PC-3 (cell line): ENCODE results near the gene COX6A2. TPM values are rescaled to one million over a fixed set of nuclear protein-coding genes. Genes with fewer than 3 reads are reported as not detected.

Experiments
- ATAC-seq: fragments of 200-7000 bp; cut with Tn5 transposase; 2 replicates; pipeline ENCODE4 v1.9.1; 2020; ENCODE audit warnings: mild to moderate bottlenecking, moderate library complexity
- BruUV-seq: library from RNA; stranded (reverse); fragments of 400-500 nt; replicated peaks from 2 replicates; lab custom pipeline; 2021; lab: Mats Ljungman, UMichigan
- CTCF ChIA-PET: fragments of 300-600 bp; sonication (Branson Sonifier 250); formaldehyde crosslinking; loops from one replicate; lab custom pipeline; 2022; ENCODE audit warnings: antibody characterized with exemption; lab: Charles Lee
- POLR2A ChIA-PET: fragments of 300-600 bp; sonication (Branson Sonifier 250); formaldehyde crosslinking; loops from one replicate; lab custom pipeline; 2022; ENCODE audit warnings: antibody characterized with exemption; ENCODE audit not compliant: unreplicated experiment; lab: Charles Lee
- DNase-seq: peaks from one replicate; pipeline ENCODE4 v3.0.0-alpha.2; 2015
- H2AFZ ChIP-seq: fragments of 300-600 bp; sonication (generic); 2 replicates; pipeline ENCODE4 v1.6.0; 2016; ENCODE audit warnings: antibody characterized with exemption, low read length
- H3F3A ChIP-seq: fragments of 300-600 bp; sonication (generic); one replicate; pipeline ENCODE4 v1.6.0; 2017; ENCODE audit warnings: antibody characterized with exemption, low read length, control low read depth, mild to moderate bottlenecking; ENCODE audit not compliant: unreplicated experiment
- H3K27ac ChIP-seq: fragments of 300-600 bp; sonication (generic); 2 replicates; pipeline ENCODE4 v1.5.1; 2016; ENCODE audit warnings: mild to moderate bottlenecking, low read length
- H3K27me3 ChIP-seq: fragments of 300-600 bp; sonication (generic); 2 replicates; pipeline ENCODE4 v1.6.1; 2016; ENCODE audit warnings: low read length, mixed read lengths
- H3K36me3 ChIP-seq: fragments of 300-600 bp; sonication (generic); 2 replicates; pipeline ENCODE4 v1.6.1; 2016; ENCODE audit warnings: low read depth, mixed run types, low read length, mixed read lengths
- H3K4me1 ChIP-seq: fragments of 300-600 bp; sonication (generic); 2 replicates; pipeline ENCODE4 v1.5.1; 2016; ENCODE audit warnings: low read length; ENCODE audit not compliant: insufficient read depth
- H3K4me2 ChIP-seq: fragments of 300-600 bp; sonication (generic); 2 replicates; pipeline ENCODE4 v1.6.0; 2016; ENCODE audit warnings: low read length
- H3K4me3 ChIP-seq: fragments of 300-600 bp; sonication (generic); 2 replicates; pipeline ENCODE4 v1.5.1; 2016; ENCODE audit warnings: mild to moderate bottlenecking, low read length, mixed read lengths
- H3K79me2 ChIP-seq: fragments of 300-600 bp; sonication (generic); 2 replicates; pipeline ENCODE4 v1.6.1; 2017; ENCODE audit warnings: low read length, mixed read lengths
- H3K9ac ChIP-seq: fragments of 300-600 bp; sonication (generic); 2 replicates; pipeline ENCODE4 v1.6.0; 2016; ENCODE audit warnings: mild to moderate bottlenecking, low read length
- H3K9me2 ChIP-seq: fragments of 300-600 bp; sonication (generic); replicated peaks from 2 replicates; pipeline ENCODE4 v1.6.1; 2016; ENCODE audit warnings: mixed run types, low read length, mixed read lengths
- H3K9me3 ChIP-seq: fragments of 300-600 bp; sonication (generic); 2 replicates; pipeline ENCODE4 v1.6.1; 2016; ENCODE audit warnings: low read length, mixed read lengths
- H4K20me1 ChIP-seq: fragments of 300-600 bp; sonication (generic); 2 replicates; pipeline ENCODE4 v1.6.1; 2016; ENCODE audit warnings: low read length, mixed read lengths
- CTCF ChIP-seq: fragments of 300-600 bp; sonication (generic); conservative IDR thresholded peaks from 2 replicates; pipeline ENCODE4 v1.5.1; 2017; ENCODE audit warnings: antibody characterized with exemption, low read depth, mild to moderate bottlenecking, low read length
- EZH2 ChIP-seq: fragments of 300-600 bp; sonication (generic); IDR thresholded peaks from one replicate; pipeline ENCODE4 v1.6.1; 2017; ENCODE audit warnings: antibody characterized with exemption, mild to moderate bottlenecking, low read length; ENCODE audit not compliant: unreplicated experiment
- EZH2phosphoT487 ChIP-seq: fragments of 300-600 bp; sonication (generic); IDR thresholded peaks from 2 replicates; pipeline ENCODE4 v1.6.1; 2018; ENCODE audit warnings: mild to moderate bottlenecking, antibody characterized with exemption, low read length, borderline replicate concordance
- intact Hi-C: fragments of 100-400 bp; cut with micrococcal nuclease; formaldehyde crosslinking; loops from 2 replicates; pipeline ENCODE4 v1.9.0; 2023
- total RNA-seq: library from RNA; depleted of rRNA; stranded (reverse); fragments of >200 nt; gene quantifications from 2 replicates; pipeline ENCODE4 v1.2.3, GENCODE V29; 2014

The COX6A2 gene
- total RNA-seq, 1 experiment from 2014 or later = not detected

DNA sequence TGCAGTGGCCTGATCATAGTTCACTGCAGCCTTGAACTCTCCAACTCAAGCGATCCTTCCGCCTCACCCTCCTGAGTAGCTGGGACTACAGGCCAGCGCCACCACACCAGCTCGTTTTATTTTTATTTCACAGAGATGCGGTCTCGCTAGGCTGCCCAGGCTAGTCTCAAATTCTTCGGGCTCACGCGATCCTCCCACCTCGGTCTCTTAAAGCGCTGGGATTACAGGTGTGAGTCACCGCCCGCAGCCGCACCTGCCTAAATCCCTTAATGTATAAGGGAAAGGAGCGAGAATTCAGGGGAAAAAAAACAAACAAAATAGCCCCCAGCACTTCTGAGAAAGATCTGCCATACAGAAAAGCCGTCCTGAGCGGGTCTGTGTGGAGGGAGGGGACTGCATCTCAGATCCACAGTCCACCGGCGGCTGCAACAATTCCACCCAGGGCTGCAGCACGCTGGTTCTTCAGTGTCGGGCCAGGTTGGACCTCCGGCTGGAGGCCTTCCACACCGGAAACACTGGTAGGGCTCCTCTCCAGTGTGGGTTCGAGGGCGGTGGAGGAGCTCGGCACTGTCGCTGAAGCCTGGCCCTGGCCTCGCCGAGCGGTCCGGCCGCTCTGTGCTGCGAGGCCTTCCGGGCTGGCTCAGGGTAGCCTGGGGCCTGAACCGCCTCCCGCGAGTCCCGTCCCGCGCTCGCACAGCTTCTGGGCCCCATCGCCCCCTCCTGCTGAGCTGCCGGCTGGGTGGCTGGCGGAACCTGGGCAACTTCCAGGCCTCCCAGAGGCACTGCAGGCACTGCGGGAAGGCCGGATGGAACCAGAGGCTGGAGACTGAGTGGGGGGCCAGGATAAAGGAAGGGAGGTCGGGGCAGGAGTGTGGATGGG, 7.4 kb upstream of the COX6A2 start:
- DNase-seq = no peak
- no peak for ATAC-seq
- CTCF ChIA-PET = no interaction called here
- Histone ChIP-seq H3K36me3 (no peaks in the 10 kb centered on the region), H3K79me2 (no peaks in the 10 kb centered on the region), H3K4me2 (no peak overlapping the region), H3K9me3 (no peaks in the 10 kb centered on the region), H4K20me1 (no peaks in the 10 kb centered on the region), H2AFZ (no peak overlapping the region), H3K27ac (no peak overlapping the region), H3K4me1 (no peaks in the 10 kb centered on the region), H3K27me3 (no peaks in the 10 kb centered on the region), H3K9ac (no peak overlapping the region), H3F3A (no peaks in the 10 kb centered on the region), H3K9me2 (no peaks in the 10 kb centered on the region), H3K4me3 (no peak overlapping the region)
- TF ChIP-seq CTCF (no peak), EZH2phosphoT487 (no peak), EZH2 (no peak)
- intact Hi-C loops = no loop called here
- POLR2A ChIA-PET = no interaction called here
- no TSS peak for BruUV-seq

DNA sequence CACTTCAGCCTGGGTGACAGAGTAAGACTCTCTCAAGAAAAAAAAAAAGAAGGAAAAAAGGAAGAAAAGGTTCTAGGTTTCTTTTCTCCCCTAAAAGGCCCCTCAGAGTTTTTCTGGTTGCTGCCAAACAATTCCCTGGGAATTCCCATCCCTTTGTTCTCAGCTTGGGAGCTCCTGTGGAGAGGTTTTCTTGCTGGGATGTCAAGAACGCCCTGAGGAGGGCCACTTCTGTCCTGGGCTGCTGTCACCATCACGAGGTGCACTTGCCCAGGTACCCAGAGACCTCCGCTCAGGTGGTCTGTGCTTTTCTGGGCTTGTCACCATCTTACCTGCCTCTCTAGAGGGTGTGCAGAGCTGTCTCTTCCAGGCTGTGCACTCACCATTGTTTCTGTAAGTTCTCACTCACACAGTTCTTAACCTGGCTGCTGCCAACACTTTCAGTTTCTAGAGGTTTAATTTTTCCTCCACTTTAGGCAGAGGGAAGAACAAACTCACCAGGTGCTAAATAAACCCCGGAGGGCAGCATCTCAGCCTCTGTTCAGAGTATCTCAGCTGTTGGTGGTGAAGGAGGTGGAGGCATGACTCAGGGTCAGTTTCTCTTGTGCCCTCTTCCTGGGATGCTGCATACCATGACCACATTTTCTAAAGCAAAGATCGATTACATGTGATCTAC, 2.4 kb upstream of the COX6A2 start:
- CTCF ChIA-PET = no interaction called here
- DNase-seq = no peak
- H3K9me2 ChIP-seq = no peaks in the 10 kb centered on the region

More for the DNA sequence above, 2.4 kb upstream of the COX6A2 start:
- no peak overlapping the region for H3K9ac ChIP-seq
- H3K27me3 ChIP-seq = no peaks in the 10 kb centered on the region
- H3K79me2 ChIP-seq = no peaks in the 10 kb centered on the region
- no peak overlapping the region for H3K4me3 ChIP-seq
- no peak overlapping the region for H3K4me2 ChIP-seq
- no peak for ATAC-seq
- TF ChIP-seq EZH2phosphoT487 = no peak
- no peak for TF ChIP-seq EZH2
- no peak for TF ChIP-seq CTCF
- no peaks in the 10 kb centered on the region for H4K20me1 ChIP-seq
- H2AFZ ChIP-seq = no peak overlapping the region
- no peaks in the 10 kb centered on the region for H3K36me3 ChIP-seq
- H3K4me1 ChIP-seq = no peaks in the 10 kb centered on the region
- no peaks in the 10 kb centered on the region for H3K9me3 ChIP-seq
- no peaks in the 10 kb centered on the region for H3F3A ChIP-seq
- no TSS peak for BruUV-seq
- POLR2A ChIA-PET = no interaction called here
- no peak overlapping the region for H3K27ac ChIP-seq
- intact Hi-C loops = no loop called here
